K562 (cell line): ENCODE data around the gene COL8A2. TPM values are rescaled to one million over a fixed set of nuclear protein-coding genes. Genes with fewer than 3 reads are reported as not detected.

Experiments used
- CEBPZ ChIP-seq: fragments of 150-350 bp; IDR thresholded peaks from 2 replicates; pipeline ENCODE4 v1.6.1; 2014; ENCODE audit warnings: low read depth, mild to moderate bottlenecking, low read length, borderline replicate concordance
- CREB3 ChIP-seq: fragments of 450-650 bp; conservative IDR thresholded peaks from 2 replicates; pipeline ENCODE4 v1.6.1; 2016; ENCODE audit warnings: missing genetic modification characterization, low read depth, mild to moderate bottlenecking, missing compliant biosample characterization, moderate library complexity
- CREB5 ChIP-seq: fragments of 250-450 bp; sonication (Bioruptor Pico); IDR thresholded peaks from 2 replicates; pipeline ENCODE4 v1.5.0; 2020; ENCODE audit warnings: mild to moderate bottlenecking
- CXXC5 ChIP-seq: fragments of 250-450 bp; sonication (Bioruptor Pico); IDR thresholded peaks from 2 replicates; pipeline ENCODE4 v1.8.0; 2022; ENCODE audit warnings: inconsistent platforms, mild to moderate bottlenecking, moderate library complexity
- DNMT1 ChIP-seq: fragments of 450-650 bp; IDR thresholded peaks from 2 replicates; pipeline ENCODE4 v1.6.1; 2016; ENCODE audit warnings: antibody characterized with exemption, mild to moderate bottlenecking
- ETS2 ChIP-seq: IDR thresholded peaks from 2 replicates; pipeline ENCODE4 v1.6.1; 2016; ENCODE audit warnings: borderline replicate concordance, missing genetic modification characterization, mild to moderate bottlenecking, moderate library complexity, missing compliant biosample characterization; ENCODE audit not compliant: poor library complexity, severe bottlenecking
- ETV6 ChIP-seq, 3 experiments: fragments of 150-350 bp in 1 of 3; sonication (generic) in 1 of 3; formaldehyde crosslinking in 1 of 3; IDR thresholded peaks; 2 replicates each; pipeline versions ENCODE4 v1.6.1 to v1.8.0; 2014 to 2022; ENCODE audit warnings: borderline replicate concordance in 2 of 3, low read depth in 2 of 3, antibody characterized with exemption in 1 of 3, low read length in 1 of 3, mild to moderate bottlenecking in 1 of 3, missing genetic modification reagents in 1 of 3
- JUN ChIP-seq, 2 experiments: sonication (generic) in 1 of 2; formaldehyde crosslinking in 1 of 2; IDR thresholded peaks; 2 replicates each; pipeline versions ENCODE4 v1.6.1 to v1.8.0; 2012 to 2022; ENCODE audit warnings: borderline replicate concordance in 2 of 2, mild to moderate bottlenecking in 2 of 2, improper control_type of control experiment in 1 of 2, low read depth in 1 of 2, low read length in 1 of 2, missing genetic modification reagents in 1 of 2
- NR2C1 ChIP-seq, 2 experiments: fragments of 450-650 bp; IDR thresholded peaks; 2 replicates each; pipeline ENCODE4 v1.6.1; 2017; ENCODE audit warnings: mild to moderate bottlenecking in 2 of 2, antibody characterized with exemption in 1 of 2, inconsistent platforms in 1 of 2, missing compliant biosample characterization in 1 of 2, missing genetic modification characterization in 1 of 2
- NR3C1 ChIP-seq: sonication (generic); formaldehyde crosslinking; IDR thresholded peaks from 2 replicates; pipeline ENCODE4 v1.8.1; 2022; ENCODE audit warnings: missing genetic modification reagents
- TGIF2 ChIP-seq: sonication (generic); formaldehyde crosslinking; IDR thresholded peaks from 2 replicates; pipeline ENCODE4 v1.8.1; 2022; ENCODE audit warnings: mild to moderate bottlenecking, missing genetic modification reagents, moderate library complexity
- THRB ChIP-seq: fragments of 450-650 bp; formaldehyde crosslinking; conservative IDR thresholded peaks from 2 replicates; pipeline ENCODE4 v1.4.0; 2022; ENCODE audit warnings: mild to moderate bottlenecking, missing genetic modification characterization
- ZNF124 ChIP-seq: sonication (generic); formaldehyde crosslinking; IDR thresholded peaks from 2 replicates; pipeline ENCODE4 v1.8.1; 2022; ENCODE audit warnings: missing genetic modification reagents
- ZNF175 ChIP-seq: fragments of 200-800 bp; sonication (Bioruptor generic); IDR thresholded peaks from 2 replicates; pipeline ENCODE4 v1.6.1; 2016; ENCODE audit warnings: low read depth, mild to moderate bottlenecking, missing genetic modification characterization, missing compliant biosample characterization
- ZNF277 ChIP-seq: fragments of 250-450 bp; sonication (Bioruptor Pico); IDR thresholded peaks from 2 replicates; pipeline ENCODE4 v1.8.0; 2022; ENCODE audit warnings: inconsistent platforms, mild to moderate bottlenecking, moderate library complexity, borderline replicate concordance
- polyA plus RNA-seq, 8 experiments: library from polyadenylated mRNA; depleted of rRNA in 4 of 8; stranded (reverse) in 5 of 8; unstranded in 3 of 8; fragments of >200 nt; fragmentation: Nextera tagmentation in 2 of 8; fragmentation: Illumina TruSeq in 1 of 8; extraction: Ambion mirVana in 2 of 8; extraction: Trizol in 1 of 8; gene quantifications; 2 replicates each; pipeline versions ENCODE4 v1.2.1 to v1.2.3, GENCODE V29; 2011 to 2014; ENCODE audit warnings: inconsistent platforms in 1 of 8, missing spikeins in 1 of 8
- total RNA-seq, 7 experiments: library from RNA; depleted of rRNA in 6 of 7; stranded (reverse); fragments of >200 nt in 6 of 7; fragmentation: Illumina TruSeq in 2 of 7; extraction: Trizol in 2 of 7; gene quantifications; 2 replicates each; pipeline versions ENCODE4 v1.2.1 to v1.2.3, GENCODE V29; 2011 to 2021; ENCODE audit warnings: low replicate concordance in 1 of 7

The COL8A2 gene
- total and polyA plus RNA-seq, 9 of the 15 experiments (the other 6 are each of a cell fraction or from before 2014, with no cell fraction given) = 0.03 to 0.14 (median 0.04) TPM; not detected in 5

GRCh38 chr1:36161641-36162531, 36.9 kb upstream of the COL8A2 start (continued):
- no peak for TF ChIP-seq NR2C1 (IDR thresholded peaks at IDR 0.05)
- TF ChIP-seq NR2C1 (tag; IDR thresholded peaks at IDR 0.05) = 0 out of 2 replicates have a peak, but pooled peaks have one; percentile 35
- no peak for TF ChIP-seq JUN (IDR thresholded peaks at IDR 0.05; ENCODE audit: borderline replicate concordance, low read depth, low read length)
- peak; percentile 84; the same call in 1 of the 2 replicates for TF ChIP-seq JUN (CRISPR knock-in tag; IDR thresholded peaks at IDR 0.05; ENCODE audit: borderline replicate concordance)
- TF ChIP-seq ETV6 (IDR thresholded peaks at IDR 0.05; ENCODE audit: borderline replicate concordance in 1 of 2, low read depth in 2 of 2, low read length in 1 of 2) = no peak
- TF ChIP-seq ETV6 (CRISPR knock-in tag; IDR thresholded peaks at IDR 0.05; ENCODE audit: borderline replicate concordance) = no peak
- TF ChIP-seq DNMT1 = no peak
- TF ChIP-seq CXXC5 (CRISPR knock-in tag) = 0 out of 2 replicates have a peak, but pooled peaks have one; percentile 33
- TF ChIP-seq ETS2 = no peak
- no peak for TF ChIP-seq CREB5 (CRISPR knock-in tag)
- TF ChIP-seq NR3C1 = no peak
- TF ChIP-seq THRB (CRISPR knock-in tag) = peak; percentile 89
- no peak for TF ChIP-seq TGIF2 (CRISPR knock-in tag)
- no peak for TF ChIP-seq CEBPZ
- TF ChIP-seq ZNF277 (CRISPR knock-in tag) = no peak
- no peak for TF ChIP-seq ZNF175
- TF ChIP-seq CREB3 (tag) = no peak
- TF ChIP-seq ZNF124 (CRISPR knock-in tag) = no peak
